HepG2 (cell line): Measurements from ENCODE around the gene XK. TPM values are rescaled to one million over a fixed set of nuclear protein-coding genes. Genes with fewer than 3 reads are reported as not detected.

ENCODE experiments used
- ARNT ChIP-seq: fragments of 450-650 bp; IDR thresholded peaks from 2 replicates; pipeline ENCODE4 v1.6.1; 2017
- CREBL2 ChIP-seq: sonication (generic); formaldehyde crosslinking; IDR thresholded peaks from 2 replicates; pipeline ENCODE4 v1.8.1; 2023; ENCODE audit warnings: missing genetic modification reagents, mild to moderate bottlenecking, borderline replicate concordance
- ZNF143 ChIP-seq: sonication (generic); formaldehyde crosslinking; IDR thresholded peaks from 2 replicates; pipeline ENCODE4 v1.4.0; 2020; ENCODE audit warnings: missing genetic modification reagents
- ZNF234 ChIP-seq: sonication (generic); formaldehyde crosslinking; conservative IDR thresholded peaks from 2 replicates; pipeline ENCODE4 v1.5.1; 2020; ENCODE audit warnings: mild to moderate bottlenecking, missing genetic modification reagents
- ZNF292 ChIP-seq: sonication (generic); formaldehyde crosslinking; IDR thresholded peaks from 2 replicates; pipeline ENCODE4 v1.8.1; 2022; ENCODE audit warnings: mild to moderate bottlenecking, low read depth, missing genetic modification reagents, borderline replicate concordance
- ZNF318 ChIP-seq: sonication (generic); formaldehyde crosslinking; IDR thresholded peaks from 2 replicates; pipeline ENCODE4 v1.4.0; 2020; ENCODE audit warnings: mild to moderate bottlenecking, missing genetic modification reagents
- ZNF614 ChIP-seq: IDR thresholded peaks from 2 replicates; pipeline ENCODE4 v1.6.1; 2018; ENCODE audit warnings: missing biosample characterization, missing genetic modification reagents, inconsistent platforms, borderline replicate concordance
- ZNF839 ChIP-seq: sonication (generic); formaldehyde crosslinking; IDR thresholded peaks from 2 replicates; pipeline ENCODE4 v1.4.0; 2020; ENCODE audit warnings: missing genetic modification reagents, mild to moderate bottlenecking, borderline replicate concordance
- polyA plus RNA-seq, 8 experiments: library from polyadenylated mRNA; depleted of rRNA in 3 of 8; stranded (reverse) in 7 of 8; unstranded in 1 of 8; fragments of >200 nt; fragmentation: Illumina TruSeq in 4 of 8; extraction: Trizol in 4 of 8; gene quantifications; 2 replicates each; pipeline versions ENCODE4 v1.2.1 to v1.2.3, GENCODE V29; 2011 to 2016; ENCODE audit warnings: low read depth in 4 of 8, missing spikeins in 1 of 8, mixed read lengths in 1 of 8; ENCODE audit not compliant: insufficient read depth in 1 of 8
- total RNA-seq, 5 experiments: library from RNA; depleted of rRNA; stranded (reverse); fragments of >200 nt; fragmentation: Illumina TruSeq; extraction: Trizol; gene quantifications; 2 replicates each; pipeline ENCODE4 v1.2.3, GENCODE V29; 2016; ENCODE audit warnings: low read depth in 1 of 5
- TF ChIP-seq, protein P1 (sequence below): sonication (generic); formaldehyde crosslinking; IDR thresholded peaks from 2 replicates; pipeline ENCODE4 v1.5.0; 2020; ENCODE audit warnings: mild to moderate bottlenecking, missing genetic modification reagents, borderline replicate concordance

XK gene
- total and polyA plus RNA-seq, 2 of the 13 experiments (the other 11 are each of a cell fraction or from before 2014, with no cell fraction given), result not detected

DNA sequence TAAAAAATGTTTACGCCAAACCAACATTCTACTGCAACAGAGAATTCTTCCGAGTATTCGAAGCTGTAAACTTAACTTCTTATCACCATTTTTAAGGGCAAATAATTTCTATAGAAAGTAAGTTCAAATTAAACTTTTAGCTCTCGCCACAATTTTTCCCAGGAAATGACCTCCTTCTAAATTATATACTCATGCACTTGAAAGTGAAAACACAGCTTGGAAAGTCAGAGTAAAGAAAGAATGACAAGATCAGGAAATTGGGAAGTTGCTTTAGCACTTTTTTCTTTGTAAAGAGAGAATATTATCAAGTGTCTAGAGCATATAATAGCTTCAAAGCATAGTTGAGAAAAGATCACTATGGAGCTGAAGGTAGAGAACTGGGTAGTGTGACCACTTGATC lies 95.5 kb downstream of the XK start (continued):
- TF ChIP-seq ZNF318 (CRISPR knock-in tag) (no peak), ZNF614 (CRISPR knock-in tag) (no peak), ZNF234 (no peak), ARNT (no peak), ZNF292 (CRISPR knock-in tag) (no peak), ZNF143 (CRISPR knock-in tag) (no peak), CREBL2 (CRISPR knock-in tag) (no peak), ZNF839 (no peak)
- TF ChIP-seq, protein P1, sequence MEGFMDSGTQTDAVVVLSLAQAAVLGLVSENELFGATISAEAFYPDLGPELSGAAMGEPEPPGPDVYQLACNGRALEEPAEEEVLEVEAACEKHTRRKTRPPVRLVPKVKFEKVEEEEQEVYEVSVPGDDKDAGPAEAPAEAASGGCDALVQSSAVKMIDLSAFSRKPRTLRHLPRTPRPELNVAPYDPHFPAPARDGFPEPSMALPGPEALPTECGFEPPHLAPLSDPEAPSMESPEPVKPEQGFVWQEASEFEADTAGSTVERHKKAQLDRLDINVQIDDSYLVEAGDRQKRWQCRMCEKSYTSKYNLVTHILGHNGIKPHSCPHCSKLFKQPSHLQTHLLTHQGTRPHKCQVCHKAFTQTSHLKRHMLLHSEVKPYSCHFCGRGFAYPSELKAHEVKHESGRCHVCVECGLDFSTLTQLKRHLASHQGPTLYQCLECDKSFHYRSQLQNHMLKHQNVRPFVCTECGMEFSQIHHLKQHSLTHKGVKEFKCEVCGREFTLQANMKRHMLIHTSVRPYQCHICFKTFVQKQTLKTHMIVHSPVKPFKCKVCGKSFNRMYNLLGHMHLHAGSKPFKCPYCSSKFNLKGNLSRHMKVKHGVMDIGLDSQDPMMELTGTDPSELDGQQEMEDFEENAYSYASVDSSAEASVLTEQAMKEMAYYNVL, result no peak

Other genes starting within 250 kb of the XK start
- gene LANCL3, start 114.1 kb upstream of the XK start, total RNA-seq (2016; rRNA removed; fragmentation: Illumina TruSeq; extraction: Trizol), result not detected in 2 replicates
- not detected in 2 replicates for gene LANCL3, start 114.1 kb upstream of the XK start, polyA plus RNA-seq (2011; rRNA removed)
- not detected in 2 replicates for gene CYBB, start 94.3 kb downstream of the XK start, total RNA-seq (2016; rRNA removed; fragmentation: Illumina TruSeq; extraction: Trizol)
- not detected in 2 replicates for gene CYBB, start 94.3 kb downstream of the XK start, polyA plus RNA-seq (2011; rRNA removed)
- 6.1 and 9.5 TPM in 2 replicates for gene DYNLT3, start 161.8 kb downstream of the XK start, total RNA-seq (2016; rRNA removed; fragmentation: Illumina TruSeq; extraction: Trizol)
- gene DYNLT3, start 161.8 kb downstream of the XK start, polyA plus RNA-seq (2011; rRNA removed), result 5.4 TPM in 2 replicates